K562 (cell line): ENCODE data around the gene HOGA1. TPM values are rescaled to one million over a fixed set of nuclear protein-coding genes. Genes with fewer than 3 reads are reported as not detected.

Experiments
- BCL6 ChIP-seq: fragments of 250-450 bp; sonication (Bioruptor Pico); IDR thresholded peaks from 2 replicates; pipeline ENCODE4 v1.4.0; 2020
- BHLHE40 ChIP-seq: IDR thresholded peaks from 2 replicates; pipeline ENCODE4 v1.6.1; 2011; ENCODE audit warnings: low read length, improper control_type of control experiment
- CBFA2T3 ChIP-seq: fragments of 450-650 bp; IDR thresholded peaks from 2 replicates; pipeline ENCODE4 v1.6.1; 2017
- CHD1 ChIP-seq: fragments of 200-600 bp; sonication (generic); IDR thresholded peaks from one replicate; pipeline ENCODE4 v1.6.1; 2012; ENCODE audit warnings: mild to moderate bottlenecking, moderate library complexity, low read length, inconsistent platforms
- CTBP1 ChIP-seq: fragments of 450-650 bp; IDR thresholded peaks from 2 replicates; pipeline ENCODE4 v1.6.1; 2016; ENCODE audit warnings: borderline replicate concordance
- CXXC5 ChIP-seq: fragments of 250-450 bp; sonication (Bioruptor Pico); IDR thresholded peaks from 2 replicates; pipeline ENCODE4 v1.8.0; 2022; ENCODE audit warnings: inconsistent platforms, mild to moderate bottlenecking, moderate library complexity
- GABPB1 ChIP-seq: sonication (generic); formaldehyde crosslinking; IDR thresholded peaks from 2 replicates; pipeline ENCODE4 v1.8.0; 2022; ENCODE audit warnings: mild to moderate bottlenecking, missing genetic modification reagents
- JUND ChIP-seq, 2 experiments: IDR thresholded peaks; 2 replicates in 1 of 2; 3 replicates in 1 of 2; pipeline ENCODE4 v1.6.1; 2011; ENCODE audit warnings: borderline replicate concordance in 2 of 2, low read depth in 2 of 2, low read length in 2 of 2, improper control_type of control experiment in 1 of 2, missing biosample characterization in 1 of 2, missing genetic modification characterization in 1 of 2, missing genetic modification reagents in 1 of 2
- KLF6 ChIP-seq: fragments of 250-450 bp; sonication (Bioruptor Pico); IDR thresholded peaks from 2 replicates; pipeline ENCODE4 v1.4.0; 2020; ENCODE audit warnings: mild to moderate bottlenecking, moderate library complexity, borderline replicate concordance
- NR2C2 ChIP-seq, 2 experiments: fragments of 200-800 bp in 1 of 2; sonication (Bioruptor generic) in 1 of 2; sonication (generic) in 1 of 2; formaldehyde crosslinking in 1 of 2; IDR thresholded peaks; 2 replicates each; pipeline versions ENCODE4 v1.6.1 to v1.8.0; 2016 to 2022; ENCODE audit warnings: mild to moderate bottlenecking in 1 of 2, missing compliant biosample characterization in 1 of 2, missing genetic modification characterization in 1 of 2, missing genetic modification reagents in 1 of 2
- POLR3A ChIP-seq: IDR thresholded peaks from 2 replicates; pipeline ENCODE4 v1.6.1; 2011; ENCODE audit warnings: borderline replicate concordance, mild to moderate bottlenecking, moderate library complexity; ENCODE audit not compliant: insufficient read length, insufficient read depth; ENCODE audit errors: extremely low read depth
- PRDM10 ChIP-seq: fragments of 450-650 bp; IDR thresholded peaks from 2 replicates; pipeline ENCODE4 v1.6.1; 2018; ENCODE audit not compliant: partially characterized antibody
- RCOR1 ChIP-seq, 2 experiments: IDR thresholded peaks; 2 replicates each; pipeline ENCODE4 v1.6.1; 2012; ENCODE audit warnings: low read depth in 2 of 2, low read length in 2 of 2, borderline replicate concordance in 1 of 2, improper control_type of control experiment in 1 of 2
- RFX7 ChIP-seq: fragments of 250-450 bp; sonication (Bioruptor Pico); IDR thresholded peaks from 2 replicates; pipeline ENCODE4 v1.5.1; 2021; ENCODE audit warnings: mild to moderate bottlenecking
- ZNF134 ChIP-seq: fragments of 250-450 bp; sonication (Bioruptor Pico); conservative IDR thresholded peaks from 2 replicates; pipeline ENCODE4 v1.4.0; 2020
- ZNF224 ChIP-seq: sonication (generic); formaldehyde crosslinking; IDR thresholded peaks from 2 replicates; pipeline ENCODE4 v1.8.0; 2022; ENCODE audit warnings: mild to moderate bottlenecking, missing genetic modification reagents
- ZNF23 ChIP-seq: fragments of 250-450 bp; sonication (Bioruptor Pico); IDR thresholded peaks from 2 replicates; pipeline ENCODE4 v1.4.0; 2020; ENCODE audit warnings: mild to moderate bottlenecking
- ZNF3 ChIP-seq: fragments of 250-450 bp; sonication (Bioruptor Pico); IDR thresholded peaks from 2 replicates; pipeline ENCODE4 v1.5.0; 2021; ENCODE audit warnings: mild to moderate bottlenecking, moderate library complexity
- ZNF507 ChIP-seq: conservative IDR thresholded peaks from 2 replicates; pipeline ENCODE4 v1.6.1; 2017; ENCODE audit warnings: missing genetic modification characterization, missing compliant biosample characterization
- polyA plus RNA-seq, 8 experiments: library from polyadenylated mRNA; depleted of rRNA in 4 of 8; stranded (reverse) in 5 of 8; unstranded in 3 of 8; fragments of >200 nt; fragmentation: Nextera tagmentation in 2 of 8; fragmentation: Illumina TruSeq in 1 of 8; extraction: Ambion mirVana in 2 of 8; extraction: Trizol in 1 of 8; gene quantifications; 2 replicates each; pipeline versions ENCODE4 v1.2.1 to v1.2.3, GENCODE V29; 2011 to 2014; ENCODE audit warnings: inconsistent platforms in 1 of 8, missing spikeins in 1 of 8
- total RNA-seq, 7 experiments: library from RNA; depleted of rRNA in 6 of 7; stranded (reverse); fragments of >200 nt in 6 of 7; fragmentation: Illumina TruSeq in 2 of 7; extraction: Trizol in 2 of 7; gene quantifications; 2 replicates each; pipeline versions ENCODE4 v1.2.1 to v1.2.3, GENCODE V29; 2011 to 2021; ENCODE audit warnings: low replicate concordance in 1 of 7
- TF ChIP-seq, protein P1 (sequence below): fragments of 250-450 bp; sonication (Bioruptor Pico); IDR thresholded peaks from 2 replicates; pipeline ENCODE4 v1.9.0; 2021; ENCODE audit warnings: mild to moderate bottlenecking
- TF ChIP-seq, protein P2 (sequence below): fragments of 250-450 bp; sonication (Bioruptor Pico); IDR thresholded peaks from 2 replicates; pipeline ENCODE4 v1.5.0; 2021; ENCODE audit warnings: mild to moderate bottlenecking, moderate library complexity

HOGA1 gene
- total and polyA plus RNA-seq, 9 of the 15 experiments (the other 6 are each of a cell fraction or from before 2014, with no cell fraction given) = not detected

- TF ChIP-seq JUND (IDR thresholded peaks at IDR 0.05; ENCODE audit: borderline replicate concordance, low read depth, low read length) = no peak
- peak; percentile 41; the same call in 1 of the 3 replicates for TF ChIP-seq JUND (tag; IDR thresholded peaks at IDR 0.05; ENCODE audit: borderline replicate concordance, low read depth, low read length)
- no peak for TF ChIP-seq BCL6 (CRISPR knock-in tag)
- TF ChIP-seq RFX7 (CRISPR knock-in tag) = no peak
- TF ChIP-seq, protein P1, sequence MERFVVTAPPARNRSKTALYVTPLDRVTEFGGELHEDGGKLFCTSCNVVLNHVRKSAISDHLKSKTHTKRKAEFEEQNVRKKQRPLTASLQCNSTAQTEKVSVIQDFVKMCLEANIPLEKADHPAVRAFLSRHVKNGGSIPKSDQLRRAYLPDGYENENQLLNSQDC (CRISPR knock-in tag) = no peak
- TF ChIP-seq, protein P2, sequence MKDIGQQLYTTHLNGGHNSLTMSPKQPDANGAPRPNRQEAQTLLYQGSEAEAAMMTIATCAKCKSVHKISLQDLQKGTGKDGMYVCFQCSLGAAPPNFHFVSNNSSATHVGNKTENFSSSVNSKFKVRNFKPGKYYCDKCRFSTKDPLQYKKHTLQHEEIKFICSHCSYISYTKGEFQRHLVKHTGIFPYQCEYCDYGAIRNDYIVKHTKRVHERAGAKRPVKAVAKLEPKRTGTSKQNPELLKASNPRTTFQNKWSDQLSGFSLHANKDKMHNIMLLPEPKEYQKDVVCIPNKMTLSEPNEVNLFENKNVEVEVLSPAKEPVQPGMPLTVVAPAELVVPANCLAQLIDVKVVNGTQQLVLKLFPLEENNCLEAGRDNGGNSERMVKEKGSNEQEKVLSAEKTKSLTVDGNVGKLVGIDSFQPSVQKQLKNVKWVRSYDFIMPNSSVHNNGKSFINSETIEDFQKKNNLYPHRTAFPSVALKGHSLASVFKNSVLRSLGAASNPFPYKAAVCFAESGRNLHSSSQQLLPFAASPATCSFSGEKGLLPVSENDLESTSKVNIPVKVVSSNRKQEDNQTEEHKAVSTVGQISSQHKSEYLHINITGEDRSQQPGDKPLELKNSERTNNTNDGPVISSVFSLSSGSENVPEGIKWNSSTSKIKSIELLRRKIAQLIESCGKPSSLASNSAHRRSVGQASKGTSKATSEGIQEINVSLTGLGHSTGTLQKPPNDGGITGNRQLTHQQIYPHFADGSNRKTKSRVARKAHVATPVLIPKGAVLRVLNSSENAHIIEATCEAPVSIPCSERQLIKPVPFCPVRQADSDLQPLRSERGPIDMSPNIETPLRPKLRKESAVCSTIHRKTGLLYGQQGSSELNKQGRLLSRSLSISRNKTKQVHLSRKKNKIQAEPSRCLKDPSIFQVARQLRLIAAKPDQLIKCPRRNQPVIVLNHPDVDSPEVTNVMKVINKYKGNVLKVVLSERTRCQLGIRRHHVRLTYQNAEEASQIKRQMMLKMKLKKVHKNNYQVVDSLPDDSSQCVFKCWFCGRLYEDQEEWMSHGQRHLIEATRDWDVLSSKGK = no peak
- no peak for TF ChIP-seq PRDM10
- TF ChIP-seq ZNF224 (CRISPR knock-in tag) = no peak
- peak; percentile 83; the same call in 1 of the 2 replicates for TF ChIP-seq KLF6
- no peak for TF ChIP-seq CHD1
- peak in 1 of 2 experiments; percentile 98; a peak in 2 of 4 replicates for TF ChIP-seq RCOR1 (IDR thresholded peaks at IDR 0.05; ENCODE audit: borderline replicate concordance in 1 of 2, low read depth in 2 of 2, low read length in 2 of 2)
- no peak for TF ChIP-seq BHLHE40
- TF ChIP-seq NR2C2 (CRISPR knock-in tag; IDR thresholded peaks at IDR 0.05) = no peak
- peak; percentile 42; the same call in 1 of the 2 replicates for TF ChIP-seq NR2C2 (tag; IDR thresholded peaks at IDR 0.05)
- no peak for TF ChIP-seq POLR3A
- peak; percentile 37; the same call in 1 of the 2 replicates for TF ChIP-seq CXXC5 (CRISPR knock-in tag)
- TF ChIP-seq ZNF3 (CRISPR knock-in tag) = no peak
- no peak for TF ChIP-seq ZNF23 (CRISPR knock-in tag)
- peak; percentile 38; the same call in 1 of the 2 replicates for TF ChIP-seq ZNF134 (CRISPR knock-in tag)
- peak; percentile 99 for TF ChIP-seq CTBP1
- no peak for TF ChIP-seq ZNF507
- TF ChIP-seq GABPB1 = no peak
- peak; percentile 36; the same call in 1 of the 2 replicates for TF ChIP-seq CBFA2T3
Observed at GRCh38 chr10:97627731-97628130, 43.5 kb downstream of the HOGA1 start (continued).
